Natural killer cell treated with Interleukin-12 subunit alpha and Interleukin-12 subunit beta and Interleukin-15 and Interleukin-18, amount 100 ng/mL, for 72 hours (primary cell): ENCODE results near the gene GRM7. TPM values are rescaled to one million over a fixed set of nuclear protein-coding genes. Genes with fewer than 3 reads are reported as not detected.

Experiments used
- ATAC-seq, 2 donors: fragments of 150-1000 bp; cut with Tn5 transposase in 1 of 2; sonication (Bioruptor Pico), chemical (Tn5 transposase) in 1 of 2; 2 replicates each; pipeline ENCODE4 v1.10.0; 2021
- DNase-seq: peaks from one replicate; pipeline ENCODE4 v3.0.0; 2022; ENCODE audit warnings: low spot score
- H3K27ac Mint-ChIP-seq, 2 donors: 1 replicate in 1 of 2; 2 replicates in 1 of 2; pipeline ENCODE4 v1.8.0; 2022; ENCODE audit warnings: mixed read lengths in 2 of 2, mild to moderate bottlenecking in 1 of 2, moderate library complexity in 1 of 2
- H3K27me3 Mint-ChIP-seq, 2 donors: 1 replicate in 1 of 2; 2 replicates in 1 of 2; pipeline ENCODE4 v1.8.0; 2022; ENCODE audit warnings: mixed read lengths in 2 of 2
- H3K36me3 Mint-ChIP-seq: one replicate; pipeline ENCODE4 v1.8.0; 2022; ENCODE audit warnings: mixed read lengths
- H3K4me1 Mint-ChIP-seq, 2 donors: 1 replicate in 1 of 2; 2 replicates in 1 of 2; pipeline ENCODE4 v1.8.0; 2022; ENCODE audit warnings: low read depth in 2 of 2, mixed read lengths in 2 of 2, mild to moderate bottlenecking in 1 of 2
- H3K4me3 Mint-ChIP-seq: one replicate; pipeline ENCODE4 v1.8.0; 2022; ENCODE audit warnings: mixed read lengths
- H3K9me3 Mint-ChIP-seq: 2 replicates; pipeline ENCODE4 v1.8.0; 2022; ENCODE audit warnings: mixed read lengths
- total RNA-seq, 2 donors: library from RNA; stranded (reverse); gene quantifications; one replicate each; pipeline ENCODE4 v1.2.3, GENCODE V29; 2022

GRM7 gene
- total RNA-seq, 2 donors from 2014 or later: not detected

DNA sequence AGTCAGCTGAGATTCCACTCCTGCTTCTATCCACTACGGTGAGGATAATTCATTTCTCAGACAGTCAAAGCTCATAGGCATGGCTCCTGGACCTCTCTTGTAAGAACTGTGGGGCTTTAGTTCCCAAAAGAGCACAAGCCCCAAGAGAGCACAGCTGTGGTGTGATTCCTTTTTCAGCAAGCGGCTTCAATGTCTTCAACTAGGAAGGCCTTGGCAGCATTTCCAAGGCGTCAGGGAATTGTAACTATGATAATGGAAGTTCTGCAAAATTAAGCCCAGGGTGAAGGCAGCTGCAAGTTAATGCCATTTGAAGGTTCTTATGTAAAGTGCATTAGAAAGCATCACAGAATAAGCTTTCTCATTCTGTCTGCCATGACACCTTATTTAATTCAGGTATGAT, 657.1 kb downstream of the GRM7 start:
- no peak overlapping the region for H3K4me3 Mint-ChIP-seq
- no peak overlapping the region for H3K27ac Mint-ChIP-seq
- DNase-seq (no peak), ATAC-seq (no peak)
- H3K9me3 Mint-ChIP-seq: no peaks in the 10 kb centered on the region
- no peaks in the 10 kb centered on the region for H3K4me1 Mint-ChIP-seq
- H3K36me3 Mint-ChIP-seq: no peaks in the 10 kb centered on the region
- H3K27me3 Mint-ChIP-seq: no peaks in the 10 kb centered on the region

DNA sequence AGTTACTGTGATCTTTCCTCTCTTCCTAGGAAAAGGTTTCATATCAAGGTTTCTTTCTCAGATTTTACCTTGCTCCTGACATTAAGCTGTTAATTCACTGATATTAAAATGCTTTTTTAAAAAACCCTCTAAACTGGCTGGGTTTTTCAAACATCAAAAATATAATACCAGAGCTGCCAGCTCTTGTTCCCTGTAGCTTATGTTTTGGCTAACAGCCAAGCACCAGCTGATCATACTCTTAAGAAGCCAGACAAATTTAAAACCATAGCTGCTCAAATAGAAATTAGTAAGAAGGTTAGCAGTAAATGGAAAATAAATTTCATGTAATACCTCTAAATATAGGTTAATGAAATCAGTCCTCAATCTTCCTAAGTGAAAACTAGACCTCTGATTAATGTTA, 657.5 kb downstream of the GRM7 start:
- ATAC-seq: no peak
- H3K9me3 Mint-ChIP-seq: peaks cover under 1% of the 10 kb centered on the region

GRCh38 chr3:7520059-7520458, 659.1 kb downstream of the GRM7 start:
- DNase-seq (no peak), ATAC-seq (no peak)
- H3K27ac Mint-ChIP-seq: no peak overlapping the region
- no peaks in the 10 kb centered on the region for H3K4me1 Mint-ChIP-seq
- no peaks in the 10 kb centered on the region for H3K27me3 Mint-ChIP-seq
- no peak overlapping the region for H3K4me3 Mint-ChIP-seq
- peaks cover 2% of the 10 kb centered on the region for H3K9me3 Mint-ChIP-seq
- H3K36me3 Mint-ChIP-seq: no peaks in the 10 kb centered on the region

More for the DNA sequence above, 657.5 kb downstream of the GRM7 start:
- no peak for DNase-seq
- no peaks in the 10 kb centered on the region for H3K36me3 Mint-ChIP-seq
- no peaks in the 10 kb centered on the region for H3K4me1 Mint-ChIP-seq
- no peaks in the 10 kb centered on the region for H3K27me3 Mint-ChIP-seq
- H3K27ac Mint-ChIP-seq: no peak overlapping the region
- H3K4me3 Mint-ChIP-seq: no peak overlapping the region

DNA sequence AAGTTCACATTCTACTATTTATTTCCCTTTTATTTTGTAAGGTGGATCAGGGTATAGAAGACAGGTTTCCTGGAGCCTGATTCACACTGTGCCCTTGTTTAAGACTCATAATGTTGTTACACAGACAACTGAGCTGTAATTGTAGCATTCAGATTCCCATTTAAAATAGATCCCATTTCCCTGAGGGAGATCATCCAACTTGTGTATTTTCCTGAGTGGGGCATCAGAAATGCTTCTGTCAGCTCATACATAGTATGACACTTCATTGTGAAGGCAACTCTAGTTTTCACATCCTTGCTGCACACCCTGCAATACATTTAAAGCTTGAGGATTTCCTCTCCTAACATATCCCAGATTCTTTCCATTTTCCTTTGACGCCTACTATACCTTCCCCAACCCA, 659.7 kb downstream of the GRM7 start:
- Mint-ChIP-seq H3K36me3 (no peaks in the 10 kb centered on the region), H3K4me1 (no peaks in the 10 kb centered on the region), H3K27ac (no peak overlapping the region), H3K9me3 (peaks cover 2% of the 10 kb centered on the region), H3K27me3 (no peaks in the 10 kb centered on the region), H3K4me3 (no peak overlapping the region)
- DNase-seq (no peak), ATAC-seq (no peak)

DNA sequence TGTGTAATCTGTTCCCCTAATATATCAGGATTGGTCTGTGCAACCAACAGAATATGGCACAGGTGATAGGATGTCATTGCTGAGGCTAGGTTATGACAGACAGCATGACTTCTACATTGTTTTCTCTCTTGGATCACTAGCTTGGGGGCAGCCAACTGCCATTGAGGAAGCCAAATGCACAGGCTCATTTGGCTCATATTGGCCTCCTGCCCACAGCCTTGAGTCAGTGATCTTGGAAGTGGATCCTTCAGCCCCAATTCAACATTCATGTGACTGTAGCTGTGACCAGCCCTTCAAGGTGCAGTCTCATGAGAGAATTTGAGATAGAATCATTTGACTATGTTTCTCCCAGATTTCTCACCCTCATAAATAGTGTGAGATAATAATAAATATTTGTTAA, 675.6 kb downstream of the GRM7 start:
- no peaks in the 10 kb centered on the region for H3K36me3 Mint-ChIP-seq
- no peaks in the 10 kb centered on the region for H3K9me3 Mint-ChIP-seq
- H3K27me3 Mint-ChIP-seq: peaks cover 0 to 5% of the 10 kb centered on the region in 2 donors
- H3K27ac Mint-ChIP-seq: no peak overlapping the region
- no peak overlapping the region for H3K4me3 Mint-ChIP-seq
- H3K4me1 Mint-ChIP-seq: peaks cover 0 to 2% of the 10 kb centered on the region in 2 donors
- no peak for ATAC-seq
- DNase-seq: no peak

- Mint-ChIP-seq H3K4me3 (no peak overlapping the region), H3K36me3 (no peaks in the 10 kb centered on the region), H3K4me1 (peaks cover 0 to 2% of the 10 kb centered on the region in 2 donors), H3K27me3 (peaks cover 0 to 3% of the 10 kb centered on the region in 2 donors), H3K27ac (no peak overlapping the region), H3K9me3 (no peaks in the 10 kb centered on the region)
- DNase-seq: no peak
- ATAC-seq: no peak
These were observed 676.0 kb downstream of the GRM7 start for GRCh38 chr3:7536921-7537320.

DNA sequence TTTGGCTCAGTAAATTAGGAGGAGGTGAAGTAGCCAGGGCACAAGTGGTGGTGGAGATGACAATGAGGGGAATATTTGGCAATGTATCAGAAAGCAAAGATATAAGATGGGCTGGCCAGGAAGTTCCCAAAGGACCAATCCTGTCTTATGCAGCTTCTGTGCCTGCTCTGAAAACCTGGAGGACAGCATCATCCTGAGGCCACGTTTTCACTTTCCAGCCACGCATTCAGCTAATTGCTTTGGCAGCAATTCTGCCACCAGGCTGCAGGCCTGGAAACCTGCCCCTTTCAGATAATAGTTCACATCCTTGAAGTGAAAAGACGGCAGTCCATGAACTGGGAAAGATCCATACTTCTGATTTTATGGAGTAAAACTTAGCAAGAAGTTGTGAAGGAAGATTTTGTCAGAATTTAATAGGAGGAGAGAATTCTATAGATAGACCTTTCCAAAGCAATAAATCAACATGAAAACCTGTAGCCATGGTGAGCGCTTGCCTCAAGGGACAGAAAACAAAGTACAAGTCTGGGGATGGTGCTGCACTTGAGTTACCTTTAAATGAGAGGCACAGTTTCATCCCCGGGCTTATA, 682.5 kb downstream of the GRM7 start:
- ATAC-seq: no peak
- no peak overlapping the region for H3K27ac Mint-ChIP-seq
- DNase-seq: no peak
- H3K4me3 Mint-ChIP-seq: no peak overlapping the region
- no peaks in the 10 kb centered on the region for H3K9me3 Mint-ChIP-seq
- H3K4me1 Mint-ChIP-seq: no peaks in the 10 kb centered on the region
- H3K27me3 Mint-ChIP-seq: no peaks in the 10 kb centered on the region
- no peaks in the 10 kb centered on the region for H3K36me3 Mint-ChIP-seq

GRCh38 chr3:7545334-7545733, 684.4 kb downstream of the GRM7 start:
- DNase-seq: no peak

GRCh38 chr3:7546253-7546652, 685.3 kb downstream of the GRM7 start:
- peaks cover 0 to 3% of the 10 kb centered on the region in 2 donors for H3K4me1 Mint-ChIP-seq
- H3K36me3 Mint-ChIP-seq: no peaks in the 10 kb centered on the region
- no peaks in the 10 kb centered on the region for H3K27me3 Mint-ChIP-seq
- H3K9me3 Mint-ChIP-seq: no peaks in the 10 kb centered on the region
- no peak overlapping the region for H3K4me3 Mint-ChIP-seq
- ATAC-seq (no peak), DNase-seq (no peak)
- no peak overlapping the region for H3K27ac Mint-ChIP-seq

More at GRCh38 chr3:7545334-7545733, 684.4 kb downstream of the GRM7 start:
- ATAC-seq: no peak
- peaks cover 0 to 3% of the 10 kb centered on the region in 2 donors for H3K4me1 Mint-ChIP-seq
- no peaks in the 10 kb centered on the region for H3K9me3 Mint-ChIP-seq
- H3K36me3 Mint-ChIP-seq: no peaks in the 10 kb centered on the region
- H3K27me3 Mint-ChIP-seq: no peaks in the 10 kb centered on the region
- H3K27ac Mint-ChIP-seq: no peak overlapping the region
- H3K4me3 Mint-ChIP-seq: no peak overlapping the region

- Mint-ChIP-seq H3K9me3 (peaks cover under 1% of the 10 kb centered on the region), H3K27ac (no peak overlapping the region), H3K36me3 (peaks cover 2% of the 10 kb centered on the region), H3K27me3 (no peaks in the 10 kb centered on the region), H3K4me1 (peaks cover 0 to 3% of the 10 kb centered on the region in 2 donors), H3K4me3 (no peak overlapping the region)
- DNase-seq (no peak), ATAC-seq (no peak)
These were observed 686.9 kb downstream of the GRM7 start for GRCh38 chr3:7547826-7548225.

GRCh38 chr3:7562892-7563291, 702.0 kb downstream of the GRM7 start:
- H3K4me1 Mint-ChIP-seq: no peaks in the 10 kb centered on the region
- H3K27ac Mint-ChIP-seq: no peak overlapping the region
- no peak for ATAC-seq
- H3K36me3 Mint-ChIP-seq: no peaks in the 10 kb centered on the region
- H3K9me3 Mint-ChIP-seq: no peaks in the 10 kb centered on the region
- H3K27me3 Mint-ChIP-seq: peaks cover 0 to 7% of the 10 kb centered on the region in 2 donors
- no peak overlapping the region for H3K4me3 Mint-ChIP-seq
- DNase-seq: no peak

- Mint-ChIP-seq H3K36me3 (no peaks in the 10 kb centered on the region), H3K27me3 (peaks cover 0 to 7% of the 10 kb centered on the region in 2 donors), H3K27ac (no peak overlapping the region), H3K4me3 (no peak overlapping the region), H3K4me1 (no peaks in the 10 kb centered on the region), H3K9me3 (no peaks in the 10 kb centered on the region)
- no peak for ATAC-seq
- DNase-seq: no peak
These were observed 704.7 kb downstream of the GRM7 start for GRCh38 chr3:7565574-7565973.

DNA sequence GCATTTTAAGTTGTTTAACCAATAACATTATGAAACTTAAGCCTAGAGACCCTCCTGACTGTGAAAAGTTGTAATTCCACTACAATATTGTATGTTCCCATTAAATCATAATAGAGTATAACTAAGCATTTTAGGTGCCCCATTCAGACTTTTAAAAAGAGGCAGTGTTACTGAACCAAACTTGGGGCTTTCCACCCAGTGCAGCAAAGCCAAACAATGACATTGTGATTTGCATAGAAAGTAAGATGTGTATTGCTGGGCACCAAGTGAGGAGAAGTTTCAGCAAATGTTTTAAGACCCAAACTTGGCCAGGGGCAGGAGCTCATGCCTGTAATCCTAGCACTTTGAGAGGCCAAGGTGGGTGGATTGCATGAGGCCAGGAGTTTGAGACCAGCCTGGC, 706.2 kb downstream of the GRM7 start:
- no peak overlapping the region for H3K27ac Mint-ChIP-seq

GRCh38 chr3:7568526-7569184, 707.7 kb downstream of the GRM7 start:
- peaks cover 5% of the 10 kb centered on the region for H3K9me3 Mint-ChIP-seq
- H3K36me3 Mint-ChIP-seq: no peaks in the 10 kb centered on the region
- no peaks in the 10 kb centered on the region for H3K4me1 Mint-ChIP-seq
- no peak overlapping the region for H3K27ac Mint-ChIP-seq
- DNase-seq: no peak
- H3K27me3 Mint-ChIP-seq: peaks cover 0 to 7% of the 10 kb centered on the region in 2 donors
- no peak overlapping the region for H3K4me3 Mint-ChIP-seq
- ATAC-seq: no peak

More for the DNA sequence above, 706.2 kb downstream of the GRM7 start:
- H3K36me3 Mint-ChIP-seq: no peaks in the 10 kb centered on the region
- no peak for DNase-seq
- no peak overlapping the region for H3K4me3 Mint-ChIP-seq
- peaks cover 0 to 11% of the 10 kb centered on the region in 2 donors for H3K27me3 Mint-ChIP-seq
- no peaks in the 10 kb centered on the region for H3K4me1 Mint-ChIP-seq
- ATAC-seq: no peak
- H3K9me3 Mint-ChIP-seq: peaks cover 5% of the 10 kb centered on the region
